NB4 (cell line): ENCODE results near the gene HELLS.

ENCODE experiments used
- CTCF ChIP-seq: IDR thresholded peaks from one replicate; pipeline ENCODE4 v1.5.1; 2012; ENCODE audit warnings: low read depth, low read length
- POLR2A ChIP-seq: IDR thresholded peaks from 2 replicates; pipeline ENCODE4 v1.6.1; 2011; ENCODE audit warnings: mild to moderate bottlenecking; ENCODE audit not compliant: insufficient read length; ENCODE audit errors: extremely low read depth
- TF ChIP-seq, protein P1 (sequence below): IDR thresholded peaks from 2 replicates; pipeline ENCODE4 v1.6.1; 2011; ENCODE audit warnings: low read depth, low read length

DNA sequence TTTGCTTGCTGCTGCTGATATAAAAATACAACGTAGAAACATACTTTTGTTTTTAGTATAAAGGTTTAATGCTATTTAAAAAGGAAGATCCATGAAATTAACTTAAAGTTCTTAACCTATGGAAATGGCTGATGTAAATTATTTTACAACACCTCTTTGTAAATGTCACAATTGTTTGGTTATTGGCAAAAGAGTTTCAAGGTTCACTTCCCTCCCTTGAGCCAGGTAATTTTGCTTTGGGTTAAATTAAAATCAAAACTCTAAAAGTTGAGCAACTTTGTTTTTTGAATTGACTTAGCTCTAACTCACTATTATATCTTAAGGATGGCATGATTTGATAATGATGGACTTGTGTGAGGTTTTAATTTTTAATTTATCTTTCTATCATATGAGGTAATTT is 98.8 kb downstream of the HELLS start:
- TF ChIP-seq CTCF (no peak), POLR2A (no peak)
- TF ChIP-seq, protein P1, sequence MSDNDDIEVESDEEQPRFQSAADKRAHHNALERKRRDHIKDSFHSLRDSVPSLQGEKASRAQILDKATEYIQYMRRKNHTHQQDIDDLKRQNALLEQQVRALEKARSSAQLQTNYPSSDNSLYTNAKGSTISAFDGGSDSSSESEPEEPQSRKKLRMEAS, result no peak
